HepG2 (cell line): ENCODE results near the gene ARPC3.

ENCODE experiments used
- CEBPB ChIP-seq: IDR thresholded peaks from 2 replicates; pipeline ENCODE4 v1.6.1; 2011; ENCODE audit warnings: low read depth, low read length, improper control_type of control experiment, borderline replicate concordance
- JUN ChIP-seq: sonication (generic); formaldehyde crosslinking; IDR thresholded peaks from 2 replicates; pipeline ENCODE4 v1.4.0; 2020; ENCODE audit warnings: mild to moderate bottlenecking, missing genetic modification reagents
- POLR2AphosphoS2 ChIP-seq: IDR thresholded peaks from 2 replicates; pipeline ENCODE4 v1.6.1; 2011; ENCODE audit warnings: low read depth, low read length, improper control_type of control experiment

DNA sequence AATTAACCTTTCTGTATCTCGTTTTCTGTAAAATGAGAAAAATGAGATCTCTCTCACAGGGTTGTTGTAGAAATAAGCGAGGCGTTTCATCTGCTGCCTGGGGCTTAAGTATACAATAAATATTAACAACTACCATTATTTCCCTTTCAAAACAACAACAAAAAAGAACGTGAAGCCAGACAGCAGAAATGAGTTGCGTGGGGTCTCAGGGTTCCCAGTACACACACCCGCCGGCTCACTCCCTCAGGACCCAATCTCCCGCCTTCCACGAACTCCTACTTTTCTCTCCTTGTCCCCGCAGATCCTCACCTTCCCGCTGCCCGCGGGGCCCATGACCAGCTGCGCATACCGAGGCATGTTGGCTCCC is 17.7 kb upstream of the ARPC3 start:
- TF ChIP-seq POLR2AphosphoS2: no peak
- no peak for TF ChIP-seq CEBPB
- no peak for TF ChIP-seq JUN (CRISPR knock-in tag)
